Colonic mucosa (tissue), 4 donors: ENCODE data around the gene CNIH3. TPM values are rescaled to one million over a fixed set of nuclear protein-coding genes. Genes with fewer than 3 reads are reported as not detected.

Experiments used
- DNase-seq: peaks from one replicate; pipeline ENCODE4 v3.0.0-alpha.2; 2020
- H3K27ac ChIP-seq: fragments of 200-600 bp; one replicate; pipeline ENCODE4 v1.8.0; 2021
- H3K27me3 ChIP-seq: fragments of 200-600 bp; one replicate; pipeline ENCODE4 v1.8.0; 2021
- H3K36me3 ChIP-seq: fragments of 200-600 bp; one replicate; pipeline ENCODE4 v1.8.0; 2021
- H3K4me1 ChIP-seq: fragments of 200-600 bp; one replicate; pipeline ENCODE4 v1.8.0; 2021; ENCODE audit warnings: mild to moderate bottlenecking
- H3K4me3 ChIP-seq: fragments of 200-600 bp; one replicate; pipeline ENCODE4 v1.8.0; 2021
- H3K9ac ChIP-seq, 2 donors: one replicate each; pipeline ENCODE4 v1.7.0; 2013; ENCODE audit warnings: control low read depth in 2 of 2, low read depth in 2 of 2, low read length in 2 of 2
- H3K9me3 ChIP-seq: fragments of 200-600 bp; one replicate; pipeline ENCODE4 v1.8.0; 2021
- CTCF ChIP-seq: fragments of 200-600 bp; IDR thresholded peaks from one replicate; pipeline ENCODE4 v1.8.0; 2022; ENCODE audit warnings: antibody characterized with exemption, mild to moderate bottlenecking
- intact Hi-C: fragments of 100-400 bp; cut with DNase I; formaldehyde crosslinking; loops from one replicate; pipeline ENCODE4 v1.14.1; 2022
- total RNA-seq, 2 donors: library from RNA; stranded (reverse); fragmentation: NEBNext Ultra II Directional in 1 of 2; extraction: Animal tissue kit (Norgen Biotek cat#: 25700) in 1 of 2; gene quantifications; one replicate each; pipeline ENCODE4 v1.2.1, GENCODE V29; 2021
- donor health status: healthy.
- donor health status: DM: no; HTN: no; CAD: no.
- donor health status: DM: no; HTN: no; CAD: no.

CNIH3 gene
- total RNA-seq, 2 donors from 2014 or later, result 0.69 to 1.4 TPM

- H3K9me3 ChIP-seq, result no peaks in the 10 kb centered on the region
- TF ChIP-seq CTCF, result no peak
- no peak overlapping the region for H3K9ac ChIP-seq
- DNase-seq, result no peak
- intact Hi-C loops, result no loop called here
- no peaks in the 10 kb centered on the region for H3K27me3 ChIP-seq
- no peak overlapping the region for H3K4me3 ChIP-seq
- H3K36me3 ChIP-seq, result no peaks in the 10 kb centered on the region
- no peaks in the 10 kb centered on the region for H3K4me1 ChIP-seq
- H3K27ac ChIP-seq, result no peak overlapping the region
Observed at GRCh38 chr1:224784265-224785039, 168.3 kb downstream of the CNIH3 start.

- intact Hi-C loops, result no loop called here
- no peak overlapping the region for H3K4me3 ChIP-seq
Observed at GRCh38 chr1:224785040-224785328, 168.9 kb downstream of the CNIH3 start.

GRCh38 chr1:224785622-224786021, 169.5 kb downstream of the CNIH3 start:
- TF ChIP-seq CTCF, result no peak
- intact Hi-C loops, result no loop called here
- Histone ChIP-seq H3K4me1 (no peaks in the 10 kb centered on the region), H3K9me3 (no peaks in the 10 kb centered on the region), H3K27me3 (no peaks in the 10 kb centered on the region), H3K27ac (peak overlapping the region; percentile 14), H3K4me3 (no peak overlapping the region), H3K36me3 (no peaks in the 10 kb centered on the region), H3K9ac (no peak overlapping the region)
- peak; percentile 34 for DNase-seq

More at GRCh38 chr1:224785040-224785328, 168.9 kb downstream of the CNIH3 start:
- H3K4me1 ChIP-seq, result no peaks in the 10 kb centered on the region
- no peak for DNase-seq
- H3K27me3 ChIP-seq, result no peaks in the 10 kb centered on the region
- H3K27ac ChIP-seq, result peak overlapping the region; percentile 14
- H3K36me3 ChIP-seq, result no peaks in the 10 kb centered on the region
- no peak for TF ChIP-seq CTCF
- H3K9ac ChIP-seq, result no peak overlapping the region
- no peaks in the 10 kb centered on the region for H3K9me3 ChIP-seq

- H3K27ac ChIP-seq, result no peak overlapping the region
- no peaks in the 10 kb centered on the region for H3K4me1 ChIP-seq
- no peak for DNase-seq
- TF ChIP-seq CTCF, result no peak
- H3K9me3 ChIP-seq, result no peaks in the 10 kb centered on the region
- no peak overlapping the region for H3K4me3 ChIP-seq
- H3K36me3 ChIP-seq, result no peaks in the 10 kb centered on the region
- no peak overlapping the region for H3K9ac ChIP-seq
- no peaks in the 10 kb centered on the region for H3K27me3 ChIP-seq
- intact Hi-C loops, result no loop called here
Observed at GRCh38 chr1:224786533-224787250, 170.6 kb downstream of the CNIH3 start.

GRCh38 chr1:224789311-224789710, 173.2 kb downstream of the CNIH3 start:
- no peak overlapping the region for H3K4me3 ChIP-seq
- intact Hi-C loops, result no loop called here
- H3K9me3 ChIP-seq, result no peaks in the 10 kb centered on the region
- no peak for DNase-seq
- H3K9ac ChIP-seq, result no peak overlapping the region
- H3K27me3 ChIP-seq, result no peaks in the 10 kb centered on the region
- no peak overlapping the region for H3K27ac ChIP-seq
- no peak for TF ChIP-seq CTCF
- no peaks in the 10 kb centered on the region for H3K36me3 ChIP-seq
- H3K4me1 ChIP-seq, result no peaks in the 10 kb centered on the region

Other genes with a start within 250 kb of the CNIH3 start
- gene WDR26, start 181.5 kb upstream of the CNIH3 start, total RNA-seq, result 10 to 100 TPM; 53.5 to 78.4 TPM